Suppressor macrophage treated with lipopolysaccharide for 4 hours (primary cell): ENCODE results near the gene SLC16A5.
A peak's percentile ranks its signal among the peaks of the same experiment; 100 is the strongest.
"Not testable (repeated sequence)": the region's sequence is repeated elsewhere in the genome, so short reads cannot be mapped to it uniquely, and the experiment has no call there.

Source experiments
- DNase-seq: peaks from one replicate; pipeline ENCODE4 v3.0.0-alpha.2; 2020

The SLC16A5 gene

GRCh38 chr17:75064460-75064859 is 23.3 kb upstream of the SLC16A5 start:
- no peak for DNase-seq

GRCh38 chr17:75064867-75065561 is 22.7 kb upstream of the SLC16A5 start:
- DNase-seq = no peak

GRCh38 chr17:75065562-75066151 is 22.1 kb upstream of the SLC16A5 start:
- peak; percentile 48 for DNase-seq

- no peak for DNase-seq
These were observed 19.9 kb upstream of the SLC16A5 start for GRCh38 chr17:75067856-75068255.

GRCh38 chr17:75068750-75069149 is 19.0 kb upstream of the SLC16A5 start:
- no peak for DNase-seq

- DNase-seq = no peak
These were observed 18.0 kb upstream of the SLC16A5 start for GRCh38 chr17:75069783-75070182.

GRCh38 chr17:75071478-75072271 is 16.1 kb upstream of the SLC16A5 start:
- DNase-seq = not testable (repeated sequence)

- not testable (repeated sequence) for DNase-seq
These were observed 14.8 kb upstream of the SLC16A5 start for GRCh38 chr17:75072909-75073308.

GRCh38 chr17:75073618-75074047 is 14.1 kb upstream of the SLC16A5 start:
- no peak for DNase-seq

GRCh38 chr17:75074532-75074931 is 13.2 kb upstream of the SLC16A5 start:
- DNase-seq = no peak

GRCh38 chr17:75075597-75076336 is 12.0 kb upstream of the SLC16A5 start:
- peak; percentile 56 for DNase-seq

GRCh38 chr17:75077072-75077495 is 10.7 kb upstream of the SLC16A5 start:
- DNase-seq = no peak

- peak; percentile 65 for DNase-seq
These were observed 10.1 kb upstream of the SLC16A5 start for GRCh38 chr17:75077496-75078283.

- DNase-seq = peak; percentile 51
These were observed 9.3 kb upstream of the SLC16A5 start for GRCh38 chr17:75078284-75079022.

- DNase-seq = no peak
These were observed 8.8 kb upstream of the SLC16A5 start for GRCh38 chr17:75079023-75079373.

- no peak for DNase-seq
These were observed 5.9 kb upstream of the SLC16A5 start for GRCh38 chr17:75081611-75082540.

- no peak for DNase-seq
These were observed 5.1 kb upstream of the SLC16A5 start for GRCh38 chr17:75082683-75083082.

GRCh38 chr17:75084039-75084660 is 3.6 kb upstream of the SLC16A5 start:
- no peak for DNase-seq

- DNase-seq = no peak
These were observed 1.1 kb upstream of the SLC16A5 start for GRCh38 chr17:75086496-75087181.
